CD4-positive, alpha-beta memory T cell (primary cell): ENCODE measurements around the gene LIM2. TPM values are rescaled to one million over a fixed set of nuclear protein-coding genes. Genes with fewer than 3 reads are reported as not detected.

Experiments used
- CTCF ChIA-PET: fragments of 350-600 bp; sonication (Branson Sonifier 250); formaldehyde crosslinking; loops from one replicate; lab custom pipeline; 2021; ENCODE audit warnings: inconsistent platforms; ENCODE audit not compliant: partially characterized antibody; lab: Charles Lee
- POLR2A ChIA-PET: fragments of 350-600 bp; sonication (Branson Sonifier 250); formaldehyde crosslinking; loops from one replicate; lab custom pipeline; 2021; ENCODE audit not compliant: partially characterized antibody; lab: Charles Lee
- DNase-seq, 5 donors: peaks; one replicate each; pipeline versions ENCODE4 v3.0.0 to v3.0.0-alpha.2; 2020 to 2022; ENCODE audit warnings: mixed read lengths in 1 of 5
- H3K27ac ChIP-seq: one replicate; pipeline ENCODE4 v1.7.0; 2013; ENCODE audit warnings: low read depth, low read length
- H3K27me3 ChIP-seq: 2 replicates; pipeline ENCODE4 v1.7.0; 2013; ENCODE audit warnings: mild to moderate bottlenecking, low read length, moderate library complexity; ENCODE audit not compliant: insufficient read depth
- H3K36me3 ChIP-seq: 2 replicates; pipeline ENCODE4 v1.7.0; 2013; ENCODE audit warnings: mild to moderate bottlenecking, low read length, moderate library complexity; ENCODE audit not compliant: insufficient read depth
- H3K4me1 ChIP-seq: 2 replicates; pipeline ENCODE4 v1.7.0; 2013; ENCODE audit warnings: mild to moderate bottlenecking, low read length, moderate library complexity; ENCODE audit not compliant: insufficient read depth
- H3K4me3 ChIP-seq, 2 donors: one replicate each; pipeline ENCODE4 v1.7.0; 2013; ENCODE audit warnings: low read length in 2 of 2, mild to moderate bottlenecking in 1 of 2
- H3K9me3 ChIP-seq, 2 donors: one replicate each; pipeline ENCODE4 v1.7.0; 2013; ENCODE audit warnings: low read length in 2 of 2, control low read depth in 1 of 2; ENCODE audit not compliant: control insufficient read depth in 1 of 2
- H3K27ac Mint-ChIP-seq, 7 donors: one replicate each; pipeline ENCODE4 v1.8.0; 2020 to 2021; ENCODE audit warnings: mixed read lengths in 7 of 7, mild to moderate bottlenecking in 6 of 7, inconsistent platforms in 3 of 7, moderate library complexity in 3 of 7
- H3K27me3 Mint-ChIP-seq, 2 donors: one replicate each; pipeline ENCODE4 v1.8.0; 2020 to 2021; ENCODE audit warnings: mixed read lengths in 2 of 2
- H3K36me3 Mint-ChIP-seq, 2 donors: one replicate each; pipeline ENCODE4 v1.8.0; 2020 to 2021; ENCODE audit warnings: mixed read lengths in 2 of 2, inconsistent platforms in 1 of 2, mild to moderate bottlenecking in 1 of 2
- H3K4me1 Mint-ChIP-seq, 4 donors: one replicate each; pipeline ENCODE4 v1.8.0; 2020 to 2021; ENCODE audit warnings: mixed read lengths in 4 of 4, mild to moderate bottlenecking in 1 of 4
- H3K4me3 Mint-ChIP-seq, 8 donors: one replicate each; pipeline ENCODE4 v1.8.0; 2020 to 2021; ENCODE audit warnings: mixed read lengths in 8 of 8, mild to moderate bottlenecking in 7 of 8, moderate library complexity in 6 of 8, inconsistent platforms in 3 of 8
- H3K9me3 Mint-ChIP-seq, 8 donors: one replicate each; pipeline ENCODE4 v1.8.0; 2020 to 2021; ENCODE audit warnings: mixed read lengths in 8 of 8, mild to moderate bottlenecking in 5 of 8, inconsistent platforms in 3 of 8, moderate library complexity in 1 of 8
- intact Hi-C: fragments of 100-400 bp; cut with micrococcal nuclease; formaldehyde crosslinking; loops from one replicate; pipeline ENCODE4 v1.15.1; 2023
- polyA plus RNA-seq, 2 donors: library from polyadenylated mRNA; unstranded; fragments of 300-500 nt; fragmentation: Illumina TruSeq; gene quantifications; one replicate each; pipeline ENCODE4 v1.2.3, GENCODE V29; 2021
- total RNA-seq, 2 experiments: library from RNA; stranded (reverse); gene quantifications; one replicate each; pipeline ENCODE4 v1.2.3, GENCODE V29; 2021

The LIM2 gene
- total and polyA plus RNA-seq, 4 experiments from 2014 or later = not detected

GRCh38 chr19:51389143-51389542, 1.4 kb upstream of the LIM2 start:
- no peak overlapping the region for H3K27ac Mint-ChIP-seq
- ChIA-PET CTCF (interaction anchor here (1.1 kb wide), 1 partner anchor 18 kb away, joined by 3 read pairs; no protein-coding TSS in a partner anchor), POLR2A (interaction anchor here (0.5 kb wide), 1 partner anchor 161 kb away, joined by 3 read pairs; no protein-coding TSS in a partner anchor)

DNA sequence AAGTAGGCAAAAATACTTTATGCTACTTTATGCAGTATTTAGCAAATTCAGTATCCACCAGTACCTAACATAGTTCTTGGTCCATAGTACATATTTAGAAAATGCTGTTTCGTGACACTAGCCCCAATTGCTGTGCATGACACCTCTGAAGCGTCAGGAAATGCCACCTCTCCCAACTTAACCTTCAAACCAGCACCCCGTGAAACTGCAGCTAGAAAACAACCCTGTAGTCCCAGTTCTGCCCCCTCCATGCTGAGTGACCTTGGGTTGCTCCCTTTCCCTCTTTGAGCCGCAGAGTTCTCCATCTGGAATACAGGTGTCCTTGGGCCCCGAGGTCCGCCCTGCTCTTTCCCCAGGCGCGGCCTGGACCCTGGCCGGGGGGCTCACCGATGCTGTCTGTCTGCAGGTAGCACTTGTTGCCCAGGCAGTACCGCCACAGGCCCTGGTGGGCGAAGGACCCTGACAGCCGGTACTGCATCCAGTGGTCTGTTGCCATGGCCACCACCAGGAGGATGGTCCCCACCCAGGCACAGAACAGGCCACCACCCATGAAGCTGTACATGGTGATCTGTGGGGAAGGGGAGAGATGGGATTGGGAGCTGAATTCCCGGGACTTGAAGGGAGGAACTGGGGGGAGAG, 773 bp downstream of the LIM2 start:
- no peak overlapping the region for H3K27ac ChIP-seq
- H3K9me3 Mint-ChIP-seq = peaks cover 0 to 1% (median 0%) of the 10 kb centered on the region in 8 donors
- H3K27me3 ChIP-seq = no peaks in the 10 kb centered on the region
- ChIA-PET POLR2A (no interaction called here), CTCF (interaction anchor here (1.6 kb wide), 1 partner anchor 11 kb away, joined by 4 read pairs; no protein-coding TSS in a partner anchor)
- H3K4me3 ChIP-seq = no peak overlapping the region
- H3K36me3 ChIP-seq = no peaks in the 10 kb centered on the region
- peaks cover 3 to 7% (median 5%) of the 10 kb centered on the region in 4 donors for H3K4me1 Mint-ChIP-seq
- no peaks in the 10 kb centered on the region for H3K27me3 Mint-ChIP-seq
- no peak for DNase-seq
- no peaks in the 10 kb centered on the region for H3K9me3 ChIP-seq
- intact Hi-C loops = no loop called here
- H3K27ac Mint-ChIP-seq = peak overlapping the region in 2 of 7 donors; percentile 36 to 42
- no peaks in the 10 kb centered on the region for H3K36me3 Mint-ChIP-seq
- H3K4me3 Mint-ChIP-seq = peak overlapping the region in 1 of 8 donors; percentile 4
- H3K4me1 ChIP-seq = no peaks in the 10 kb centered on the region

More at GRCh38 chr19:51389143-51389542, 1.4 kb upstream of the LIM2 start:
- peaks cover 0 to 1% (median 0%) of the 10 kb centered on the region in 8 donors for H3K9me3 Mint-ChIP-seq
- no peaks in the 10 kb centered on the region for H3K36me3 Mint-ChIP-seq
- Histone ChIP-seq H3K4me1 (peaks cover 6% of the 10 kb centered on the region), H3K36me3 (no peaks in the 10 kb centered on the region), H3K4me3 (no peak overlapping the region), H3K27ac (no peak overlapping the region), H3K27me3 (no peaks in the 10 kb centered on the region), H3K9me3 (no peaks in the 10 kb centered on the region)
- no peaks in the 10 kb centered on the region for H3K27me3 Mint-ChIP-seq
- no peak overlapping the region for H3K4me3 Mint-ChIP-seq
- peaks cover 7 to 12% (median 10%) of the 10 kb centered on the region in 4 donors for H3K4me1 Mint-ChIP-seq
- no peak for DNase-seq
- intact Hi-C loops = no loop called here

DNA sequence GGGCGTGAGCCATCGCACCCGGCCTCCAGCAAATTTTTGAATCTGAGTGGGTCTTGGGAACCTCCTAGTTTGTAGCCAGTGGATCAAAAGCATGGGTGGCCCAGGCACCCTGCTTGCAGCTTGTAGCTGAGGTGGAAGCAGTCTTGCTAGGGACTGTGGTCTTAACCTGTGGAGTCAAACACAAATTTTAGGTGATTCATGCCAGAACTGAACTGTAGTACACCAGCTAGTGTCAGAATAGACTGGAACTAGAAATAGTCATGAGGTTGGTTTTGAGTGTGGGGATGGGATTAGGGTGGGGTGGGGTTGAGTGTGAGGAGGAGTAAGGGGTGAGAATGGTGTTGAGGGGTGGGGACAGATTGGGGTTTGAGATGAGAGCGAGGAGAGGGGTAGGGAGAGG, 5.8 kb downstream of the LIM2 start:
- Mint-ChIP-seq H3K27me3 (no peaks in the 10 kb centered on the region), H3K4me1 (peaks cover 0 to 4% (median 2%) of the 10 kb centered on the region in 4 donors), H3K4me3 (no peak overlapping the region), H3K27ac (no peak overlapping the region), H3K36me3 (no peaks in the 10 kb centered on the region), H3K9me3 (peaks cover 0 to 7% (median 2%) of the 10 kb centered on the region in 8 donors)
- H3K36me3 ChIP-seq = no peaks in the 10 kb centered on the region
- no peaks in the 10 kb centered on the region for H3K27me3 ChIP-seq
- no peak overlapping the region for H3K4me3 ChIP-seq
- ChIA-PET POLR2A (no interaction called here), CTCF (interaction anchor here (1.2 kb wide), 1 partner anchor 15 kb away, joined by 3 read pairs; no protein-coding TSS in a partner anchor)
- no peaks in the 10 kb centered on the region for H3K9me3 ChIP-seq
- H3K4me1 ChIP-seq = no peaks in the 10 kb centered on the region
- no peak overlapping the region for H3K27ac ChIP-seq
- no peak for DNase-seq
- intact Hi-C loops = no loop called here

GRCh38 chr19:51380379-51380778, 7.4 kb downstream of the LIM2 start:
- Histone ChIP-seq H3K27ac (no peak overlapping the region), H3K4me1 (peaks cover 11% of the 10 kb centered on the region), H3K27me3 (no peaks in the 10 kb centered on the region), H3K9me3 (no peaks in the 10 kb centered on the region), H3K36me3 (no peaks in the 10 kb centered on the region), H3K4me3 (no peak overlapping the region)
- intact Hi-C loops = no loop called here
- DNase-seq = no peak
- no peak overlapping the region for H3K4me3 Mint-ChIP-seq
- H3K27me3 Mint-ChIP-seq = no peaks in the 10 kb centered on the region
- H3K27ac Mint-ChIP-seq = no peak overlapping the region
- H3K9me3 Mint-ChIP-seq = peaks cover 0 to 7% (median 2%) of the 10 kb centered on the region in 8 donors
- CTCF ChIA-PET = no interaction called here
- POLR2A ChIA-PET = no interaction called here
- H3K4me1 Mint-ChIP-seq = peaks cover 11 to 21% (median 12%) of the 10 kb centered on the region in 4 donors
- H3K36me3 Mint-ChIP-seq = no peaks in the 10 kb centered on the region

- H3K9me3 Mint-ChIP-seq = peaks cover 0 to 7% (median 2%) of the 10 kb centered on the region in 8 donors
- H3K36me3 ChIP-seq = no peaks in the 10 kb centered on the region
- H3K27me3 ChIP-seq = no peaks in the 10 kb centered on the region
- H3K27ac Mint-ChIP-seq = no peak overlapping the region
- H3K4me3 Mint-ChIP-seq = no peak overlapping the region
- DNase-seq = no peak
- H3K27me3 Mint-ChIP-seq = no peaks in the 10 kb centered on the region
- H3K4me1 Mint-ChIP-seq = peaks cover 24 to 48% (median 35%) of the 10 kb centered on the region in 4 donors
- H3K4me3 ChIP-seq = no peak overlapping the region
- intact Hi-C loops = no loop called here
- ChIA-PET POLR2A (no interaction called here), CTCF (no interaction called here)
- H3K4me1 ChIP-seq = peaks cover 37% of the 10 kb centered on the region
- no peaks in the 10 kb centered on the region for H3K36me3 Mint-ChIP-seq
- no peak overlapping the region for H3K27ac ChIP-seq
- H3K9me3 ChIP-seq = no peaks in the 10 kb centered on the region
Observed at GRCh38 chr19:51377422-51377821, 10.4 kb downstream of the LIM2 start.

- peak in 3 of 5 donors; percentile 16 to 56 (median 34) for DNase-seq
- H3K9me3 Mint-ChIP-seq = peaks cover 0 to 2% (median 0%) of the 10 kb centered on the region in 8 donors
- peak overlapping the region in 7 of 8 donors; percentile 21 to 79 (median 42) for H3K4me3 Mint-ChIP-seq
- H3K4me1 Mint-ChIP-seq = peaks cover 36 to 64% (median 49%) of the 10 kb centered on the region in 4 donors
- intact Hi-C loops = no loop called here
- peak overlapping the region; percentile 49 to 86 (median 82) for H3K27ac Mint-ChIP-seq
- no peak overlapping the region for H3K27ac ChIP-seq
- H3K27me3 ChIP-seq = no peaks in the 10 kb centered on the region
- H3K4me1 ChIP-seq = peaks cover 54% of the 10 kb centered on the region
- H3K36me3 ChIP-seq = no peaks in the 10 kb centered on the region
- H3K9me3 ChIP-seq = no peaks in the 10 kb centered on the region
- ChIA-PET POLR2A (interaction anchor here (0.7 kb wide), 1 partner anchor 8 kb away, joined by 3 read pairs; no protein-coding TSS in a partner anchor), CTCF (no interaction called here)
- no peaks in the 10 kb centered on the region for H3K27me3 Mint-ChIP-seq
- no peaks in the 10 kb centered on the region for H3K36me3 Mint-ChIP-seq
- no peak overlapping the region for H3K4me3 ChIP-seq
Observed at GRCh38 chr19:51375504-51376221, 12.1 kb downstream of the LIM2 start.
